GM20000 (cell line): Measurements from ENCODE around the gene C2.
"Not testable (repeated sequence)": the region's sequence is repeated elsewhere in the genome, so short reads cannot be mapped to it uniquely, and the experiment has no call there.

Experiments
- DNase-seq: peaks from one replicate; pipeline ENCODE4 v3.0.0; 2012; ENCODE audit warnings: low spot score
- TF ChIP-seq, protein P1 (sequence below): IDR thresholded peaks from 2 replicates; pipeline ENCODE4 v1.5.1; 2012; ENCODE audit warnings: mild to moderate bottlenecking, control low read depth; ENCODE audit errors: extremely low read depth, missing control alignments

C2 gene

DNA sequence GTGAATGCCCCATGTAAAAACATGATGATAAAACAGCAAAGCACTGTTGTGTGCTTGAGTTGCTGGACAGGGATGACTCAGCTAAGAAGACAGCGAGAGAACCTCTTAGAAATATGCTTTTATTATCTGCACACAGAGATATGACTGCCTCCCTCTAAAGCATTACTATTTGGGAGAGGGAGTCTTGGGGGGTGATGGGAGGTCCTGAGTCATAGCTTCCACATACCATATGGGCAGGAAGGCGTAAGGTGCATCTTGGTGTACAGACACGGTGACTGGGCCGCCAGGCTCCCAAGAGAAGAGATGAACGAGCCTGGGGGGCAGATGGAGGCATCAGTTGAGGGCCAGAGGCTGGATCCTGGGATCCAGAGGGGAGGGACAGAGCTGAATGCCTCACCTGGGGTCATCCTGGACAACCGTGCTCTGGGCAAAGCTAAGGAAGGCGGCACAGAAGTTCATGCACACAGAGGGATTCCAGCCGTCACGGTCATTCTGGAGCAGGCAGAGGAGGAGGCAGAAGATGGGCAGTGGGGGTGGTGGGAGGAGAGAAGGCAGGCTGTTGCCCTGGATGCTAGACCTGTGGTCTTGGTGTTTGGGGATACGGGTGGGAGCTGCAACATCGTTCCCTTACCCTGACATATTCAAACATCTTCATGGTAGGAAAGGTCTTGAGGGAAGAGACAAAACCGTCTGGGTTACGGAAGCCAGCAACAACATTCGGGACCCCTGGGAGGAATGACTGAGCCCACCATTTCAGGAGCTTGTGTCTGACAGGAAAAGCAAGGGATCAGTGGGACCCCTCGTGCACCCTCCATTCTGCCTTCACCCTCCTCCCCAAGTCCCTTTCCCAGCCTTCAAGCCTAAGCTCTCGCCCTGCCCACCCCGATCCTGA, 42.4 kb downstream of the C2 start:
- DNase-seq: no peak
- TF ChIP-seq, protein P1, sequence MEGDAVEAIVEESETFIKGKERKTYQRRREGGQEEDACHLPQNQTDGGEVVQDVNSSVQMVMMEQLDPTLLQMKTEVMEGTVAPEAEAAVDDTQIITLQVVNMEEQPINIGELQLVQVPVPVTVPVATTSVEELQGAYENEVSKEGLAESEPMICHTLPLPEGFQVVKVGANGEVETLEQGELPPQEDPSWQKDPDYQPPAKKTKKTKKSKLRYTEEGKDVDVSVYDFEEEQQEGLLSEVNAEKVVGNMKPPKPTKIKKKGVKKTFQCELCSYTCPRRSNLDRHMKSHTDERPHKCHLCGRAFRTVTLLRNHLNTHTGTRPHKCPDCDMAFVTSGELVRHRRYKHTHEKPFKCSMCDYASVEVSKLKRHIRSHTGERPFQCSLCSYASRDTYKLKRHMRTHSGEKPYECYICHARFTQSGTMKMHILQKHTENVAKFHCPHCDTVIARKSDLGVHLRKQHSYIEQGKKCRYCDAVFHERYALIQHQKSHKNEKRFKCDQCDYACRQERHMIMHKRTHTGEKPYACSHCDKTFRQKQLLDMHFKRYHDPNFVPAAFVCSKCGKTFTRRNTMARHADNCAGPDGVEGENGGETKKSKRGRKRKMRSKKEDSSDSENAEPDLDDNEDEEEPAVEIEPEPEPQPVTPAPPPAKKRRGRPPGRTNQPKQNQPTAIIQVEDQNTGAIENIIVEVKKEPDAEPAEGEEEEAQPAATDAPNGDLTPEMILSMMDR: no peak

DNA sequence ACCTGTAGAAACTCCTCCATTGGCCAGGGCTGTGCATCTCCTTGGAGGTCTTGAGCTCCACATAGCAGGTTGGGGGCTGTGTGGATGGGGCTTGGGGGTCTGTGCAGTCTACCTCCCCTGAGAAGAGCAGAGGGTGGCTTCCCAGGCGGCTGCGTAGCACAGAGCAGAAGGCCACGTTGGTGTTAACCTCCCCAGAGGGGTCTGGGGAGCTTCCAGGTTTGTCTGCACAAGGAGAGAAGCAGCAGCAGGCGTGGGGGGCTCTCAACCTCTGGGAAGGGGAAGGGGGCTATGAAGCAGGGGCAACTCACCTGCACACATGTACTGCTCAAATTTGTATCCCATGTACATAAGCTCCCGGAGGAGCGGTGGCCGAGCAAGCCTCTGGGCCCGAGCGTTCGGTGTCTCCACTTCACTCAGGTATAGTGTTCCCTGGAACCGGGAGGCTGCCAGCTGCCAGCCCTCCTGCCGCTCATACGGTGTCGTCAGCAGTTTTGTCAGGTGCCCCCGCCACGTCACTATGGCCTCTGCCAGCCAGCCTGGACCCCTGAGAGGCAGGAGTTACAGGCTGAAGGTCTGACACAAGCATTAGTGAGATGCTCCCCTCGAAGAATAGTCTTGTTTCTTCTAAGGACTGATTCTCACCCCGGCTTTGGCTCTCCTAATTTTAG, 43.2 kb downstream of the C2 start:
- no peak for DNase-seq
- TF ChIP-seq, protein P1: no peak

DNA sequence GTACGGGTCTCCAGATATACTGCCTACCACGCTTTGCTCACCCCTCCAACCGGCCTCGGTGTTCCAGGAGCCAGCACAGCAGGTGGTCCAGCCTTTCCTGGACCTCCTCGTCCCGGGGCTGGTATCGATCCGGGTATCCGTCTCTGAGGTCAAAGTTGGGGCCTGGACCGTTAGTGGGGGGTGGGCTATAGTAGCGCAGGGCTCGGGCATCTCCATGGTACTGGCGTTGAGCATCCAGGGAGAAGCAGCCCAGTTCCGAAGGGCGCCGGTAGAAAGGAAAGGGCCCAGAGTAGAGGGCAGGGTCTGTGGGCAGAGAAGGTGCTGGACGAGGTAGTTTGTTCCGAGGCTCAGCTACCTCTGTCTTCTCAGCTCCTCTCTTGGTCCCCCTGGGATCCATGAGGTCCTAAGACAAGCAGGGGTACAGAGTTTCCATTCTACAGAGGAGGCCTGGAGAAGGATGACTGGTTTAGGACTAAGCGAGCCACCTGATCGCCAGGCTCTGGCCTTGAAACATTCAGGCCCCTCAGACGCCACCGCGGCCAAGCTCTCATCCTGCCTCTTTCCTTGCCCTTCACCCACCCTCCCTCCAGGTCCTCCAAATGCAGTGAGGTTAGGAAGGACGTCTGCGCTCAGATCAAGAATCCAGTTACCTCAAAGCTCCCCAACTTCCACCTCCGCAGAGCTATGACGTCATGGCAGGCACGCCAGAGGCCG, 43.9 kb downstream of the C2 start:
- TF ChIP-seq, protein P1: no peak
- no peak for DNase-seq

DNA sequence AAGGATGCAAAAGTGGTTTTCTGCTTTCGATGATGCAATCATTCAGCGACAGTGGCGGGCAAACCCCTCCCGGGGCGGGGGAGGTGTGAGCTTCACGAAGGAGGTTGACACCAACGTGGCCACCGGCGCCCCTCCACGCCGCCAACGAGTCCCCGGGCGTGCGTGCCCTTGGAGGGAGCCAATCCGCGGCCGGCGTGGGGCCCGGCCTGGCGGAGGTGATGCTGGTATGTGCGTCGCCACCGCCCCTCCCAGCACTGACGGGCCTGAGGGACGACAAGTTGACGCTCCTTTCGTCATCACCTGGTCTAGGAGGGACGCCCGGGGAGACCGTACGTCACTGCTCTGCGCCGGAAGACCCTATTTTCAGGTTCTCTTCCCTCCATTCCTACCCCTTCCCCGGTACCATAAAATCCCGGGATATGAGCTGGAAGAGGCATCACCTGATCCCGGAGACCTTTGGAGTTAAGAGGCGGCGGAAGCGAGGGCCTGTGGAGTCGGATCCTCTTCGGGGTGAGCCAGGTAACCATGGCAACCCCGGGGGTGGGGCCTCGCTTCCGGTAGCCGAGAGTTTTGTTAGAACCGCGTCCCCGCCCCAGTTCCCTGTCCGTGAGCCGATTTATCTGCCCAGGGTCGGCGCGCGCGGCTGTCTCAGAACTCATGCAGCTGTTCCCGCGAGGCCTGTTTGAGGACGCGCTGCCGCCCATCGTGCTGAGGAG, 44.6 kb downstream of the C2 start, which contains the start of gene DXO:
DXO (minus strand) TSS at position 146 of the 716 bp plus-strand sequence. CDS start 463 bp downstream, outside the sequence.
- peak; percentile 99 for DNase-seq
- TF ChIP-seq, protein P1: no peak

DNA sequence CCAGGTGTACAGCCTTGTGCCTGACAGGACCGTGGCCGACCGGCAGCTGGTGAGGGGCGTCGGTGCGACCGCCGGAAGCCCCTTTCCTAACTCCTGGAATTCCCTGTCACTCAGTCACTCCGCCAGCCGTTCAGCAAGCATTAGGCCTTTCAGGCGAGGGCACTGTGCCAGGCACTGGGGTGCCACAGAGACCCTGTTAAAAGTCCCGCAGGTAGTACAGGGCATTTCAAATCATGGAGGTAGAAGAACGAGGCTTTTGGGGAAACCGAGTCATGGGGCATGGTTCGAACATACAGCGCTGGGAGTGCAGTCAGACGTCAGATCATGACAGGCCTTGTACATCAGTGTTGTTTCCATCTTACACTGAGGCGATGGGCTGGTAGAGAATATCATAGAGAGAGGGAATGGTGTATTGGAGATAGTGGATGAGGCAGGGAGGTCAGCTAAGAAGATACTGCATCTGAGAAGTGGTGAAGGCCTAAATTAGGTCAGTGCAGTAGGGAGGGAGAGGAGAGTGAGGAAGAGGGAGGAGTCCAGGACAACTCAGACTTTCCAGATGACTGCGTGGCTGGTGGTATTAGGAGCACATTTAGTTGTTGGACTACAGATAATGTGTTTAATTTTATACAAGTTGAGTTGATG, 45.3 kb downstream of the C2 start:
- peak; percentile 23 for DNase-seq
- TF ChIP-seq, protein P1: no peak

DNA sequence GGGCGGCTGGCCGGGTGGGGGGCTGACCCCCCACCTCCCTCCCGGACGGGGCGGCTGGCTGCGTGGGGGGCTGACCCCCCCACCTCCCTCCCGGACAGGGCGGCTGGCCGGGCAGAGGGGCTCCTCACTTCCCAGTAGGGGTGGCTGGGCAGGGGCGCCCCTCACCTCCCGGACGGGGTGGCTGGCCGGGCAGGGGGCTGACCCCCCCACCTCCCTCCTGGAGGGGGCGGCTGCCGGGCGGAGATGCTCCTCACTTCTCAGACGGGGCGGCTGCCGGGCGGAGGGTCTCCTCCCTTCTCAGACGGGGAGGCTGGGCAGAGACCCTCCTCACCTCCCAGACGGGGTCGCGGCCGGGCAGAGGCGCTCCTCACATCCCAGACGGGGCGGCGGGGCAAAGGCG, 48.5 kb downstream of the C2 start:
- not testable (repeated sequence) for DNase-seq

DNA sequence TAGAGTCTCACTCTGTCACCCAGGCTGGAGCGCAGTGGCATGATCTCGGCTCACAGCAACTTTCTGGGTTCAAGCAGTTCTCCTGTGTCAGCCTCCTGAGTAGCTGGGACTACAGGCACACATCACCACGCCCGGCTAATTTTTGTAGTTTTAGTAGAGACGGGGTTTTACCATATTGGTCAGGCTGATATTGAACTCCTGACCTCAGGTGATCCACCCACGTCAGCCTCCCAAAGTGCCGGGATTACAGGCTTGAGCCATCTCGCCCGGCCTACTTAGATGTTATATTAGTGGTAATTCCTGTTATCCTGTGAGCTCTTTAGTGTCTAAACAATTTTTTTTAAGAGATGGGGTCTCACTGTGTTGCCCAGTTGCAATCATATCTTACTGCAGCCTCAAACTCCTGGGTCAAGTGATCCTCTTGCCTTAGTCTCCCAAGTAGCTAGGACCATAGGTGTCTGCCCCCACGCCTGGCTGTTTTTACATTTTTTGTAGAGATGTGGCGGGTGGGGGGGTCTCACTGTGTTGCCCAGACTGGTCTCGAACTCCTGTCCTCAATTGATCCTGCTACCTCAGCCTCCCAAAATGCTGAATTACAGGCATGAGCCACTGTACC, 50.4 kb downstream of the C2 start:
- DNase-seq: no peak
- TF ChIP-seq, protein P1: no peak
